NCI-H2227 (cell line): ENCODE results near the gene PSD.

ENCODE experiments used
- DNase-seq: peaks from one replicate; lab custom pipeline; 2025; ENCODE audit not compliant: unreplicated experiment; lab: John Stamatoyannopoulos, UW

Gene PSD

DNA sequence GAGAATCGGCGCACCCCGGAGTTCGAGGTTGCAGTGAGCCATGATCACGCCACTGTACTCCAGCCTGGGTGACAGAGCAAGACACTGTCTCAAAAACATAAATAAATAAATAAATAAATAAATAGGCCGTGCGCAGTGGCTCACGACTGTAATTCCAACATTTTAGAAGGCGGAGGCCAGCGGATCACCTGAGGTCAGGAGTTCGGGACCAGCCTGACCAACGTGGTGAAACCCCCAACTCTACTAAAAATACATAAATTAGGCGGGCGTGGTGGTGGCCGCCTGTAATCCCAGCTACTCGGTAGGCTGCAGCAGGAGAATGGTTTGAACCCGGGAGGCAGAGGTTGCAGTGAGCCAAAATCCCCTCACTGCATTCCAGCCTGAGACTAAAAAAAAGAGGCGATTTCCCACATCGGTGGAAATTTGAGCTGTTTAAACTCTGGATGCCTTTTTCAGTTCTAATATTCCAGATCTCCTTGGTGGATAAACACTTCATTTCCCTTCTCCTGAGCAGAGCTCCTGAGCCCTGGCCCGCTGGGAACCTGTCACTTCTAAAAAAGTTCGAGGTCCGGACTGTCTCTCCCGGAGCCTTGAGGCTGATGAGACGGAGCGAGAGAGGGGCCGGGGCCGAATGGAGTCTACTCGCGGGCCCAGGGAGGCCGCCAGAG is 25.0 kb downstream of the PSD start:
- DNase-seq, result peak; percentile 81

DNA sequence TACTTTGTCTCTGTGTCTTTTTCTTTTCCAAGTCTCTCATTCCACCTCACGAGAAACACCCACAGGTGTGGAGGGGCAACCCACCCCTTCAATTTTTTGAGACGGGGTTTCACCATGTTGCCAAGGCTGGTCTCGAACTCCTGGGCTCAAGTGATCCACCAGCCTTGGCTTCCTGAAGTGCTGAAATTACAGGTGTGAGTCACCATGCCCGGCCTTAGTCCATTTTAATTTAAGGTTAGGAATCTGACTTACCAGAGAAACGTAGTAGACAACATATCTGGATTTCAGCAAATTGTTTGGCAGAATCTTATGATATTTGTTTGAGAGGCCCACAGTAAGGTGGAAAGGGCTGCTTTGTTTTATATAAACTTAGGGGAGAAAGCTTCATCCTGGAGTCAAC is 26.3 kb downstream of the PSD start:
- DNase-seq, result no peak

DNA sequence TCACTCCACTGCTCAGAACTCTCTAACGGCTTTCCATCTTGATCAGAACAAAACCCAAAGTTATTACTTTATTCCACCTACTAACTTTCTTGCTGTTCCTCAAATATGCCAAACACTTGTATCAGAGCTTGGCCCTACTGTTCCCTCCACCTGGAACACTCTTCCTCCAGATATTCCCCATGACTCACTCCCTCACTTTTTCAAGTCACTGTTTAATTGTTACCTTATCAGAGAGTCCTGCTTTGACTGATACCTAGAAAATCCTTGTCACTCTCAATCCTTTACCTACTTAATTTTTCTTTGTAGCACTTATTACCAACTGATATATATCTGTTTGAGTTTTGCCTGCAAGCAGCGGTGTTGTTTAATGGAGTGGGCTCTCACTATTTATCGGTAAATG is 28.7 kb downstream of the PSD start:
- no peak for DNase-seq

DNA sequence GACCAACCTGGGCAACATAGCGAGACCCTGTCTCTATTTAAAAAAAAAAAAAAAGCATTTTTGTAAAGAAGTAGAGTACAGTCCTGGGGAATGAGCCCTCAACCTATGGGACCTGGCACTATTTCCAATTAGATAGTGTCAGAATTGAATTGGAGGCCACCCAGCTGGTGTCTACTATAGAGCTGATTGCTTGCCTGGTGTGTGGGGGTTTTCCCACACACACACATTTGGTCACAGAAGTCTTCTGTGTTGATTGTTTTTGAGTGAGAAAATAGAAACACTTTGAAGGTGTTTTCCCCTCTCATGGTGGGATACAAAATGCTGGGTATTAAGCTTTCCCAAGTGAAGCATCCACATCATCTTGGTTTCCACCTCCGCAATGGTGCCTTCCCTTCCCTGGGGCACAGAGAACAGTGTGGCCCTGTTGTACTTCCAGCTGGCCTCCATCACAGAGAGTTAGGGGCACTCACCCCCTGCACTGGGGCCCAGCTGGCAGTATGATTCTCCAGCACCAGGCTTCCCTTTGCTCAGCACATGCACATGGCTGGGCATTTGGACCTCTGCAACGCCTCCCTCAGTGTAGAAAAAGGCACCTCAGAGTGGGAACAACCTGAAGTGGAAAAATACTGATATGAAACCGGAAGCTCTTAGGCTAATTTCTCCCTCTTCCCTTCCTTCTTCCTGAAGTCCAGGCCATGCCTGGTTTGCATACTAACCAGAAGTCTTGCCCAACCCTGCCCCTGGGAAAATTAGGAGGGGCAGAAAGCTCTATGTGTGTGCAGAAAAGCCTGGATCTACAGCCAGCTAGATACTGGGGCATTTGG is 33.8 kb downstream of the PSD start:
- no peak for DNase-seq

DNA sequence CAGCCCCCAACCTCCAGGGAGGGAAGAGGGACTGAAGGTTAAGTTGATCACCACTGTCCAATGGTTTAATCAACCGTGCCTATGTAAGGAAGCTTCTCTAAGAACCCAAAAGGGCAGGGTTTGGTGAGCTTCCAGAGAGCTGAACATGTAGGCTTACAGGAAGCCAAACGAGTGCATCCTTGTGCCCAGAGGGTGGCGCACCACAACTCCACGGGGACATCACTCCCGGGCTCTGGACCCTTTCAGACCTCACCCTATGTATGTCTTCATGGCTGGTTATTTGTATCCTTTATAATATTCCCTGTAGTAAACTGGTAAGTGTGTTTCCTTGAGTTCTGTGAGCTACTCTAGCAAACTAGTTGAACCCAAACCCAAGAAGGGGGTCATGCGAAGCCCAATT is 34.5 kb downstream of the PSD start:
- DNase-seq, result no peak

DNA sequence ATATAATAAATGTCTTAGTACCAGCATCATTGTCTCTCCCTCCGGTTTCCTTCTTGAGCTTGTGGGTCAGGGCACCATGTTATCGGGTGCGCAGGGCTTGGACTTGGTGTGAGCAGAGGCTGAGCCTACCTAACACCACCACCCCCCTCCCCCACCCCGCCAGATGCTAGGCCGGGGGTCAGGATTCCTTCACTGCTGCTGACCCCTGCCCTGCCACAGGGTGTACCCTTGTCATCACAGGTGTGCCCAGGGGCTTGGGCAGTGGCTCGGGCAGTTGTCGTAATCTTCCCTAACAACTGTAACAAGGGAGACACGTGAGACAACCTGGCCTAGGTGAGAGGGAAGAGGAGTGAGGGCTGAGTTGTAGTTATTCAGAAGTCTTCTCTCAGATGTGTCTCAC is 35.7 kb downstream of the PSD start:
- DNase-seq, result no peak

DNA sequence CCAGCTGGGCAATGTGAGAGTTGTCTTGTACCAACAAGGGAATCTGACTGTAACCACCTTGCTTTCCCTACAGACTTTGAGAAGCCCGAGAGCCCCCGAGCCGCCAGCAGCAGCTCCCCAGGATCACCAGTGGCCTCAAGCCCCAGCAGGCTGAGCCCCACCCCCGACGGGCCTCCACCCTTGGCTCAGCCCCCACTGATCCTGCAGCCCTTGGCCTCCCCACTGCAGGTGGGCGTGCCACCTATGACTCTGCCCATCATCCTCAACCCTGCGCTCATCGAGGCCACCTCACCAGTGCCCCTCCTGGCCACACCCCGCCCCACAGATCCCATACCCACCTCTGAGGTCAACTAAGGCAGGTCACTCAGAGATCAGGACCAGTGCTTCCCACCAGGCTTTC is 36.6 kb downstream of the PSD start:
- DNase-seq, result no peak

DNA sequence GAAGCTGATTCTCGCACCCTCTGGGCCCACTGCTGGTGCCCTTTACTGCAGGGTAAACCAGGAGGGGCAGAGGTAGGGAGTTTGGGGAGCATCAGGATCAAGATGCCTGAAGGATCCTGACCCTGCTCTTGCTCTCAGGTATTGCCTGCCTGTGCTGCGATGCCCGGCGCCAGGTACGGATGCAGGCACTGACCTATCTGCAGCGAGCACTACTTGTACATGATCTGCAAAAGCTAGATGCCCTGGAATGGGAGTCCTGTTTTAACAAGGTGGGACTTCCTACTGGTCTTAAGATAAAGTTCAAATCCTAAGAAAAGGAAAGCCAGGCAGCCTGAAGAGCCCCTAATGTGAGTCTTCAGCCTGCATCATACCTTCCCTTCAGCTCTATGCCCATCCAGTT is 39.2 kb downstream of the PSD start:
- DNase-seq, result no peak

DNA sequence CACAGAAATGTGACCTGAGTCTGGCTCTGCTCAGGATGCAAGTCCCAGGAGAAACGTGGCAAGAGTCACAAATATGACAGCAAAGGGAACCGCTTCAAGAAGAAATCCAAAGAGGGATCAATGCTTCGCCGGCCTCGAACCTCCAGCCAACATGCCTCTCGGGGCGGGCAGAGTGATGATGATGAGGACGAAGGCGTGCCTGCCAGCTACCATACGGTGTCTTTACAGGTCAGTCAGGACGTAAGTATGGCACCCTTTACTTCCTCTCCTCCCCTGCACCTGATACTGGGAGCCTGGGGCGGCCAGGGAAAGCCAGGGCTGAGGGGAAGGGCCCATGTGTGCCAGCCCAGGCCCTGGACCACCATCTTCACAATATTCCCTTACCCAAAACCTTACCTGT is 41.7 kb downstream of the PSD start:
- DNase-seq, result no peak

DNA sequence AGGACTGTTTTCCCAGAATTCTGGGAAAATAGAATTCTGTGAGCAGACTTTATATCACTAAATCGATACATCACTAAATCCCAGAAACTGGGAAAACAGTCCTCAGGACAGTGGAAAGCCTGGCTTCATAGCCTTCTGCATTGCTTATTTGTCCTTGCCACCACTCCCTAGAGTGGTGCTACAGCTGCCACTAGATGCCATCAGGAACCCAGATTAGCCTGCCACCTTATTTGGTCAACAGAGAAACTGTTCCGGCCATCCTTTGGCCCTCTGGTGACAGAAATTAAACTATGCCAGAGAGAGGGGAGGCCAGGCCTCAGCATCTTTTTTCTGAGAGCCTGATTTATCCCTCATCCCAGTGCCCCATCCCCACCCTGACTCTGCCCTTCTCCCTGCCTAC is 42.7 kb downstream of the PSD start:
- DNase-seq, result no peak

DNA sequence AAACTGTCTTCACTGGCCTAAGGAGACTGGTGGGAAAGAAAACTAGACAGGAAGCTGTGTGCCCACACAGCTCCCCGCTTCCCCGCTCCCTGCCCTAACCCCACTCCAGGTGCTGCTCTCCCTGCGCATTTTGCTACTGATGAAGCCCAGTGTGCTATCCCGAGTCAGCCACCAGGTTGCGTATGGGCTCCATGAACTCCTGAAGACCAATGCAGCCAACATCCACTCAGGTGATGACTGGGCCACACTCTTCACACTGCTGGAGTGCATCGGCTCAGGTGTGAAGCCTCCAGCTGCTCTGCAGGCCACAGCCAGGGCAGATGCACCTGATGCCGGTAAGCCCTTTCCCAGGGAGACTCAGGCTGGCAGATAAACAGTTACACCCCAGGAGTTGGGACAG is 43.3 kb downstream of the PSD start:
- no peak for DNase-seq

DNA sequence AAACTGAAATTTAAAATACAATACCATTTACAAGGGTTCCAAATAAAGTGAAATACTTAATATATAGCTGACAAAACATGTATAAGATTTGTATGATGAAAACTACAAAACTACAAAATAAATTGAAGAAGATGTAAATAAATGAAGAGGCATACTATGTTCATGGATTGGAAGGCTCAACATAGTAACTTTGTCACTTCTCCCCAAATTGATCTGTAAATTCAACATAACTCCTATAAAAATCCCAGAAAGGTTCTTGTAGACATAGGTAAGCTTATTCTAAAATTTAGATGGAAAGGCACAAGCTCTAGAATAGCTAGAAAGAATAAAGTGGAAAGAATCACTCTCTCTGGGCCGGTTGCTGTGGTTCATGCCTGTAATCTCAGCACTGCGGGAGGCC is 47.3 kb downstream of the PSD start:
- no peak for DNase-seq

DNA sequence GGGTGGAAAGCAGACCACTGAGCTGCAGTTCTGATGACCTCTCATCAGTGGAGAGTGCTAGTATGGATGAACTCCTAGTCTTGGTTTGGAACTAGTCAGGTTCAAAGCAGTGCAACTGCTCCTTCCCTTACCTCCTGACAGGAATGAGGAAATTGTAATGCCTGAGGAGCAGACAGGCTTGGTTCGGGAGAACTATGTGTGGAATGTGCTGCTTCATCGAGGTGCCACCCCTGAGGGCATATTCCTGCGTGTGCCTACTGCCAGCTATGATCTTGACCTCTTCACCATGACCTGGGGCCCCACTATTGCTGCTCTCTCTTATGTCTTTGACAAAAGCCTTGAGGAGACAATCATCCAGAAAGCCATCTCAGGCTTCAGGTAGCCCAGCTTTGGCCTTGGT is 50.5 kb downstream of the PSD start:
- DNase-seq, result no peak

DNA sequence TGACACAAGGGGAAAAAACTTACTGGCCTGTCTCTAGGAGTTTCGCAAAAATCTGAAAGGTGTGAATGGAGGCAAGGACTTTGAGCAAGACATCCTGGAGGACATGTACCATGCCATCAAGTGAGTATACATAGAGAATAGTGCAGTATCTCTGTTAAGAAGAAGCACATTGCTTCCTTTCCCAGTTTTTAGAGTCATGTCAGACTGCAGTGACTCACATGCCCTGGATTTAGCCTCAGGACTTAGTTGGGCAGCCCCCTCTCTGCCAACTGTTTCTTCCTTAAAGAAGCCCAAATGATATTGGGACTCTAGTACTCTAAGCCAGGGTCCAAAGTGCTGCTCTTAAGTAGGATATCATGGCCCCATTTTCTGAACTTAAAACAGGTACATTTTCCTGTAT is 51.1 kb downstream of the PSD start:
- DNase-seq, result no peak

DNA sequence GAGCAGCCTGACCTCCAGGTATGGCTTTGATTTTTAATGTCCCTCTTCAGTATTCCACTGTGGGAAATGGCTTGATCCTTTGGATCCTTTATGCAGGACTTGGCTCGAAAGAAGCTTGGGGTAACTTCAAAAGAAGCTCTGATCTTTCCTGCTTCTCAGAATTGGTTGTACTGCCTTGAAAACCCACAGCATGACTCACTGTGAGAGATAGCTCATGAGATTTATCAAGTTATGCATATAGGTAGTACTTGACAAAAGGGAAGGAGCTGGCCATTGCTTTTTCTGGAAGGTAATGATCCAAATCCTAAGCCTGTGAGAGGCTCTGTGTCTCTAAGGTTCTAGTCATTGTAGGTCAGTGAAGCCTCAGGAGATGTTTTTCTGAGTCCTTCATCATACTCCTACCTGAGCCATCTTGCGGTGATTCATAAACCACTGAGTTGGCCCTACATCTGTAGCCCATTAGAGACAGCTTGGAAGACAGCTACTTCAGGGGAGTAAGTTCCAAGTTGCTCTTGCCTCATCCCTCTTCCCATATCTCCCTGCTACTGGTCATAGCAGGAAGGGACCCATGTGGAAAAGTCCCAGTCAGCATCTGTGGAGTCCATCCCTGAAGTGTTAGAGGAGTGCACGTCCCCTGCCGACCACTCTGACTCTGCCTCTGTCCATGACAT is 59.7 kb downstream of the PSD start:
- DNase-seq, result no peak

DNA sequence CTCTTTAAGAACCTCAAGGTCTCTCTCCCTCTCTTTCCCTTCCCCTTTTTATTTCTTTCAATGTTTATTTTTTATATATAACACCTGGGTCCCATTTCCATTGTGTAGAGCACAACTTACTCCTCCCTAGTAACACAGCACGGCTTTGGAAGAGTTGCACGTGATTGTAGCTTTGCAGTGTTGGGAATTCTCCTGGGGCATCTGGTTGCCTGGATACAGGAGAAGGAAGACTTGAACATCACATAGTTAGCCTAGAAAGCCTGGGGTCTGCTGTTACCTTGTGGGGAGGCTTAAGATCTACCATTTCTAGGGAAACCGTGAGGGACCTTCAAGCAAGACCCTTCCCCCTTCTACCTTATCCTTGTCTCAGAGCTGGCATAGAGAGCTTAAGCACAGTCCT is 64.1 kb downstream of the PSD start:
- DNase-seq, result no peak
